HepG2 (cell line): Measurements from ENCODE around the gene SGCE. TPM values are rescaled to one million over a fixed set of nuclear protein-coding genes. Genes with fewer than 3 reads are reported as not detected.
A peak's percentile ranks its signal among the peaks of the same experiment; 100 is the strongest.

ENCODE experiments used
- CC2D1A ChIP-seq: sonication (generic); formaldehyde crosslinking; IDR thresholded peaks from 2 replicates; pipeline ENCODE4 v1.8.1; 2023; ENCODE audit warnings: mild to moderate bottlenecking, missing genetic modification reagents
- ETV5 ChIP-seq: IDR thresholded peaks from 2 replicates; pipeline ENCODE4 v1.6.1; 2018; ENCODE audit warnings: missing biosample characterization, missing genetic modification reagents, inconsistent platforms, borderline replicate concordance
- FLYWCH1 ChIP-seq: sonication (generic); formaldehyde crosslinking; IDR thresholded peaks from 2 replicates; pipeline ENCODE4 v1.8.1; 2023; ENCODE audit warnings: mild to moderate bottlenecking, missing genetic modification reagents
- HOXA7 ChIP-seq: sonication (generic); formaldehyde crosslinking; IDR thresholded peaks from 2 replicates; pipeline ENCODE4 v1.8.1; 2022; ENCODE audit warnings: mild to moderate bottlenecking, missing genetic modification reagents, moderate library complexity
- KMT2B ChIP-seq: IDR thresholded peaks from 2 replicates; pipeline ENCODE4 v1.6.1; 2016; ENCODE audit warnings: missing genetic modification reagents, missing compliant biosample characterization
- MAFG ChIP-seq: sonication (generic); formaldehyde crosslinking; IDR thresholded peaks from 2 replicates; pipeline ENCODE4 v1.5.1; 2020; ENCODE audit warnings: mild to moderate bottlenecking, missing genetic modification reagents
- MXD1 ChIP-seq: sonication (generic); formaldehyde crosslinking; IDR thresholded peaks from 2 replicates; pipeline ENCODE4 v1.4.0; 2020; ENCODE audit warnings: mild to moderate bottlenecking, missing genetic modification reagents
- PHF8 ChIP-seq: sonication (generic); formaldehyde crosslinking; IDR thresholded peaks from 2 replicates; pipeline ENCODE4 v1.5.0; 2020; ENCODE audit warnings: missing genetic modification reagents
- ZFAT ChIP-seq: sonication (generic); formaldehyde crosslinking; conservative IDR thresholded peaks from 2 replicates; pipeline ENCODE4 v1.8.1; 2023; ENCODE audit warnings: missing genetic modification reagents, inconsistent platforms
- ZHX1 ChIP-seq: sonication (generic); formaldehyde crosslinking; IDR thresholded peaks from 2 replicates; pipeline ENCODE4 v1.8.1; 2022; ENCODE audit warnings: low read depth, mild to moderate bottlenecking, missing genetic modification reagents
- ZHX2 ChIP-seq, 2 experiments: sonication (generic) in 1 of 2; formaldehyde crosslinking in 1 of 2; IDR thresholded peaks; 2 replicates each; pipeline versions ENCODE4 v1.6.1 to v1.9.0; 2014 to 2022; ENCODE audit warnings: antibody characterized with exemption in 1 of 2, borderline replicate concordance in 1 of 2, inconsistent platforms in 1 of 2, low read depth in 1 of 2, missing genetic modification reagents in 1 of 2
- ZNF530 ChIP-seq: sonication (generic); formaldehyde crosslinking; IDR thresholded peaks from 2 replicates; pipeline ENCODE4 v1.5.0; 2020; ENCODE audit warnings: low read depth, mild to moderate bottlenecking, missing genetic modification reagents
- ZNF639 ChIP-seq: conservative IDR thresholded peaks from 2 replicates; pipeline ENCODE4 v1.6.1; 2018; ENCODE audit warnings: missing genetic modification reagents
- ZNF674 ChIP-seq: sonication (generic); formaldehyde crosslinking; IDR thresholded peaks from 2 replicates; pipeline ENCODE4 v1.5.0; 2020; ENCODE audit warnings: low read depth, mild to moderate bottlenecking, missing genetic modification reagents
- polyA plus RNA-seq, 8 experiments: library from polyadenylated mRNA; depleted of rRNA in 3 of 8; stranded (reverse) in 7 of 8; unstranded in 1 of 8; fragments of >200 nt; fragmentation: Illumina TruSeq in 4 of 8; extraction: Trizol in 4 of 8; gene quantifications; 2 replicates each; pipeline versions ENCODE4 v1.2.1 to v1.2.3, GENCODE V29; 2011 to 2016; ENCODE audit warnings: low read depth in 4 of 8, missing spikeins in 1 of 8, mixed read lengths in 1 of 8; ENCODE audit not compliant: insufficient read depth in 1 of 8
- total RNA-seq, 5 experiments: library from RNA; depleted of rRNA; stranded (reverse); fragments of >200 nt; fragmentation: Illumina TruSeq; extraction: Trizol; gene quantifications; 2 replicates each; pipeline ENCODE4 v1.2.3, GENCODE V29; 2016; ENCODE audit warnings: low read depth in 1 of 5
- TF ChIP-seq, protein P1 (sequence below): fragments of 450-650 bp; IDR thresholded peaks from 2 replicates; pipeline ENCODE4 v1.6.1; 2017; ENCODE audit warnings: mild to moderate bottlenecking

The SGCE gene
- total and polyA plus RNA-seq, 2 of the 13 experiments (the other 11 are each of a cell fraction or from before 2014, with no cell fraction given) = 52.3 to 71.1 TPM

- TF ChIP-seq ZNF639 (CRISPR knock-in tag) = peak; percentile 50; the same call in 1 of the 2 replicates
- no peak for TF ChIP-seq HOXA7 (CRISPR knock-in tag)
- TF ChIP-seq MXD1 (CRISPR knock-in tag) = no peak
- TF ChIP-seq ETV5 = peak; percentile 72; the same call in 1 of the 2 replicates
- no peak for TF ChIP-seq MAFG (CRISPR knock-in tag)
- no peak for TF ChIP-seq ZHX1 (CRISPR knock-in tag)
- no peak for TF ChIP-seq ZHX2 (IDR thresholded peaks at IDR 0.05; ENCODE audit: low read depth)
- TF ChIP-seq ZHX2 (CRISPR knock-in tag; IDR thresholded peaks at IDR 0.05; ENCODE audit: borderline replicate concordance) = peak; percentile 50; the same call in 1 of the 2 replicates
- TF ChIP-seq, protein P1, sequence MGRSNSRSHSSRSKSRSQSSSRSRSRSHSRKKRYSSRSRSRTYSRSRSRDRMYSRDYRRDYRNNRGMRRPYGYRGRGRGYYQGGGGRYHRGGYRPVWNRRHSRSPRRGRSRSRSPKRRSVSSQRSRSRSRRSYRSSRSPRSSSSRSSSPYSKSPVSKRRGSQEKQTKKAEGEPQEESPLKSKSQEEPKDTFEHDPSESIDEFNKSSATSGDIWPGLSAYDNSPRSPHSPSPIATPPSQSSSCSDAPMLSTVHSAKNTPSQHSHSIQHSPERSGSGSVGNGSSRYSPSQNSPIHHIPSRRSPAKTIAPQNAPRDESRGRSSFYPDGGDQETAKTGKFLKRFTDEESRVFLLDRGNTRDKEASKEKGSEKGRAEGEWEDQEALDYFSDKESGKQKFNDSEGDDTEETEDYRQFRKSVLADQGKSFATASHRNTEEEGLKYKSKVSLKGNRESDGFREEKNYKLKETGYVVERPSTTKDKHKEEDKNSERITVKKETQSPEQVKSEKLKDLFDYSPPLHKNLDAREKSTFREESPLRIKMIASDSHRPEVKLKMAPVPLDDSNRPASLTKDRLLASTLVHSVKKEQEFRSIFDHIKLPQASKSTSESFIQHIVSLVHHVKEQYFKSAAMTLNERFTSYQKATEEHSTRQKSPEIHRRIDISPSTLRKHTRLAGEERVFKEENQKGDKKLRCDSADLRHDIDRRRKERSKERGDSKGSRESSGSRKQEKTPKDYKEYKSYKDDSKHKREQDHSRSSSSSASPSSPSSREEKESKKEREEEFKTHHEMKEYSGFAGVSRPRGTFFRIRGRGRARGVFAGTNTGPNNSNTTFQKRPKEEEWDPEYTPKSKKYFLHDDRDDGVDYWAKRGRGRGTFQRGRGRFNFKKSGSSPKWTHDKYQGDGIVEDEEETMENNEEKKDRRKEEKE = no peak
- TF ChIP-seq ZNF674 (CRISPR knock-in tag) = no peak
- no peak for TF ChIP-seq CC2D1A
- TF ChIP-seq PHF8 (CRISPR knock-in tag) = no peak
- no peak for TF ChIP-seq KMT2B (CRISPR knock-in tag)
- TF ChIP-seq ZFAT (CRISPR knock-in tag) = no peak
- no peak for TF ChIP-seq FLYWCH1 (CRISPR knock-in tag)
- TF ChIP-seq ZNF530 = no peak
Observed at GRCh38 chr7:94561841-94562514, 94.0 kb downstream of the SGCE start (continued).
